ENCODE data around the gene P4HA1.
"Not testable (repeated sequence)": the region's sequence is repeated elsewhere in the genome, so short reads cannot be mapped to it uniquely, and the experiment has no call there.

The P4HA1 gene

DNA sequence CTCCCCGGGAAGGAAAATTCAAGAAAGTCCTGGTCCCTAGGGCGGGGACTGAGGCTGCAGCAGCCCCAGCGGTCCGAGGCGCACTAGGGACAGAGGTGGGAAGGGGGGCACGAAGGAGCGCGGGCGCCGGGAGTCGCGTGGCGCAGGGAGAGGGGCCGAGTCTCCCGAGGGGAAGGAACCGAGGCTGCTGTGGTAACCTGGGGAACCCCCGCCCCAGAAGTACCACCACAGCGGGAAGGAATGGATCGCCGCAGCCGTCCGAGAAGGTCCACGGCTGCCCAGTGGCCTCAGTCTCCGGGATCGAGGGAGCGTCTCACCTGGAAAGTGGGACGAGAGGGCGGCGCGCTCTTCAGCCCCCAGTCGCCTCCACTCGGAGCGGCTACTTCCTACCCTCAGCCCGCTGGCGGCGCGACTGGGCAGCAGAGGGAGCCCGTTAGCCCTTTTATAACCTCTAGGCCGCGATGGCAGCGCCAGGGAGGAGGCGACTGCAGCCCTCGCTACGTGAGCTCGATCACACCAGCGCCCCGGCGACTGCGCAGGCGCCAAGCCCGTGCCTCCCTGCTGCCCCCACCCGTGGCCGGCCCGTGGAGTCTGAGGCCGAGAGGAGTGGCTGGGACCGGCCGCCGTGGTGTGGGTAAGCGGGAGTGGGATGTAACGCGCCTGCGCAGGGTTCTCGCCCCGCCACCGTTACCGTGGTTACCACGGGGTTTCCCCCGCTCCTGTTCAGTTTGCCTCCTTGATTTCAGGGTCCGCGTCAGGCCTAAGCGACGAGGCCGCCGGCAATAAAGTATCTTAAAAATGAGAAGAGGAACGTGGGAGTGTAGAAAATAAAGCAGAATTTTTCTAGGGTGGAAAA, at the start of gene P4HA1:
Gene P4HA1 (minus strand): TSS at position 418 of the 856 bp plus-strand sequence. CDS start 21,983 bp downstream, outside the sequence.
- Mint-ChIP-seq H3K4me1 (peaks cover 3 to 27% of the 10 kb centered on the region in 2 donors), H3K36me3 (peaks cover 0 to 6% of the 10 kb centered on the region in 2 donors), H3K27ac (peak within 1 kb of the TSS; percentile 99), H3K27me3 (no peaks in the 10 kb centered on the region), H3K4me3 (peak within 1 kb of the TSS; percentile 96 to 98), H3K9me3 (no peaks in the 10 kb centered on the region)
- ATAC-seq (replicated peaks): peak; percentile 90 to 93
- peak; percentile 96 for DNase-seq

GRCh38 chr10:73141603-73142002, 44.9 kb upstream of the P4HA1 start:
- Mint-ChIP-seq H3K36me3 (peaks cover 26 to 30% of the 10 kb centered on the region in 2 donors), H3K4me3 (no peak overlapping the region), H3K27me3 (no peaks in the 10 kb centered on the region), H3K9me3 (no peaks in the 10 kb centered on the region), H3K4me1 (peaks cover 0 to 5% of the 10 kb centered on the region in 2 donors), H3K27ac (no peak overlapping the region)
- DNase-seq: no peak
- ATAC-seq (replicated peaks): no peak

- ATAC-seq (replicated peaks) (no peak), DNase-seq (no peak)
- H3K9me3 Mint-ChIP-seq: no peaks in the 10 kb centered on the region
- H3K27ac Mint-ChIP-seq: no peak overlapping the region
- H3K36me3 Mint-ChIP-seq: peaks cover 29 to 31% of the 10 kb centered on the region in 2 donors
- no peaks in the 10 kb centered on the region for H3K27me3 Mint-ChIP-seq
- H3K4me3 Mint-ChIP-seq: no peak overlapping the region
- H3K4me1 Mint-ChIP-seq: peaks cover 0 to 5% of the 10 kb centered on the region in 2 donors
Measured at GRCh38 chr10:73139251-73139650, 42.6 kb upstream of the P4HA1 start.

DNA sequence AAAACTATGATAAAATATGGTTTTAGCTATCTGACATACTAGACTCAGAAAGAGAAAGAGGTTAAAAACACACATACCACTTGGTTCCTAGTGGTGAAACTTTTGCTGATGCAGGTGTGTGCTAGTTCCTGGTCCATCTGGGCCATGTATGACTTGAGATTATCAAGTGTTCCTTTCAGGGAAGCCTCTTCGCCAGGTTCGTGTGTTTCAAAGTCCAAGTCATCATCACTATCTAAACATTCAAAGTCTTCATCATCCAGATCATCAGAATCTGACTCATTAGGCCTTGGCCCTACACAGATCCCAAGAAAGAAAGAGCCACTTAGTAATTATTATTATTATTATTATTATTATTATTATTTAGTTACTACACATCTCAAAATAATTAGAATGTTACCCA, 40.0 kb upstream of the P4HA1 start:
- H3K4me1 Mint-ChIP-seq: peaks cover 9 to 15% of the 10 kb centered on the region in 2 donors
- DNase-seq (no peak), ATAC-seq (replicated peaks) (no peak)
- H3K27ac Mint-ChIP-seq: peak overlapping the region; percentile 27
- peaks cover 24 to 27% of the 10 kb centered on the region in 2 donors for H3K36me3 Mint-ChIP-seq
- H3K4me3 Mint-ChIP-seq: no peak overlapping the region
- H3K9me3 Mint-ChIP-seq: no peaks in the 10 kb centered on the region
- H3K27me3 Mint-ChIP-seq: no peaks in the 10 kb centered on the region

DNA sequence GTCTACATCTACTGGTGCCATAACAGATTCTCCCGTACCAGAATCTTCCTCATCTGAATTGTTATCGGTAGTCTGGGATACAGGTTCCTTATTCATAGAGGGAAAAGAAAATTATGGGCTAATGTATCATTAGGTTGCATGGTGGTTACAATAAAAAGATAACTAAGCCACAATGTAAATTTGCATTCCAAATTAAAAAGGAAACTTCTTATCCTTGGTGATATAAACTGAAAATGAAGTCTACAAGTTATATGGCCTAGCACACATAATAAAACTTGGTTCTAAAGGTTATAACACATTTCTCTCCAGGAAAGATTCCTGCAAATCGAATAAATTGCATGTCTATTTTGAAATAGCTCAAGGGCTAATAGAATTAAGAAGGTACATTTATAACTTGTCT, 38.1 kb upstream of the P4HA1 start:
- H3K27ac Mint-ChIP-seq: no peak overlapping the region
- no peaks in the 10 kb centered on the region for H3K9me3 Mint-ChIP-seq
- peaks cover 10 to 23% of the 10 kb centered on the region in 2 donors for H3K4me1 Mint-ChIP-seq
- H3K36me3 Mint-ChIP-seq: peaks cover 28 to 31% of the 10 kb centered on the region in 2 donors
- ATAC-seq (replicated peaks) (no peak), DNase-seq (no peak)
- no peak overlapping the region for H3K4me3 Mint-ChIP-seq
- no peaks in the 10 kb centered on the region for H3K27me3 Mint-ChIP-seq

- peaks cover 10 to 19% of the 10 kb centered on the region in 2 donors for H3K4me1 Mint-ChIP-seq
- peaks cover 28 to 31% of the 10 kb centered on the region in 2 donors for H3K36me3 Mint-ChIP-seq
- H3K9me3 Mint-ChIP-seq: no peaks in the 10 kb centered on the region
- peak overlapping the region; percentile 26 to 50 for H3K4me3 Mint-ChIP-seq
- H3K27ac Mint-ChIP-seq: peak overlapping the region; percentile 20
- DNase-seq (no peak), ATAC-seq (replicated peaks) (peak; percentile 33 to 47)
- H3K27me3 Mint-ChIP-seq: no peaks in the 10 kb centered on the region
Measured at GRCh38 chr10:73131913-73132686, 35.4 kb upstream of the P4HA1 start.

- Mint-ChIP-seq H3K9me3 (no peaks in the 10 kb centered on the region), H3K27ac (no peak overlapping the region), H3K36me3 (peaks cover 25 to 26% of the 10 kb centered on the region in 2 donors), H3K4me3 (no peak overlapping the region), H3K4me1 (peaks cover 10 to 19% of the 10 kb centered on the region in 2 donors), H3K27me3 (no peaks in the 10 kb centered on the region)
- no peak for DNase-seq
- ATAC-seq (replicated peaks): no peak
Measured at GRCh38 chr10:73131301-73131700, 34.6 kb upstream of the P4HA1 start.

DNA sequence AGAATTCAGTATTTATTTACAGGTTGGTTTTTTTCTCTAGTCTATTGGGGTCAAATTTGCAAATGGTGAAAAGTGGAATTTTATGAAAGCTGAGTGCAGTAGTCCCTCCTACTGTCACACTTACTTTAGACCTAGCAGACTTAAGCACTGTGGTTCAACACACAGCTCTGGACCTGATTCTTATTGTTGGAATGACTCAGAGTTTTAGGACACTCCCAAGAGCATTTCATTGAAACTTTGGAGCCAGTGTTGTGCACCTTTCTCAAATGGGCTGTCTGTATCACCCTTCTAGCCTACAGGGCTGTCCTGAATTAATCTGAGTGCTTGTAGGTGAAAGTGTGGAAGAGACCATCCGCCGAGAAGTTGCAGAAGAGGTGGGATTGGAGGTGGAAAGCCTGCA, 29.7 kb upstream of the P4HA1 start:
- ATAC-seq (replicated peaks) (no peak), DNase-seq (no peak)
- peaks cover 22 to 27% of the 10 kb centered on the region in 2 donors for H3K36me3 Mint-ChIP-seq
- H3K4me3 Mint-ChIP-seq: no peak overlapping the region
- H3K9me3 Mint-ChIP-seq: no peaks in the 10 kb centered on the region
- peak overlapping the region; percentile 59 for H3K27ac Mint-ChIP-seq
- H3K4me1 Mint-ChIP-seq: peaks cover 1 to 5% of the 10 kb centered on the region in 2 donors
- H3K27me3 Mint-ChIP-seq: no peaks in the 10 kb centered on the region

- ATAC-seq (replicated peaks) (no peak), DNase-seq (no peak)
- Mint-ChIP-seq H3K4me3 (no peak overlapping the region), H3K27ac (no peak overlapping the region), H3K27me3 (no peaks in the 10 kb centered on the region), H3K36me3 (peaks cover 5 to 19% of the 10 kb centered on the region in 2 donors), H3K9me3 (no peaks in the 10 kb centered on the region), H3K4me1 (peaks cover 2 to 9% of the 10 kb centered on the region in 2 donors)
Measured at GRCh38 chr10:73119952-73120351, 23.3 kb upstream of the P4HA1 start.

DNA sequence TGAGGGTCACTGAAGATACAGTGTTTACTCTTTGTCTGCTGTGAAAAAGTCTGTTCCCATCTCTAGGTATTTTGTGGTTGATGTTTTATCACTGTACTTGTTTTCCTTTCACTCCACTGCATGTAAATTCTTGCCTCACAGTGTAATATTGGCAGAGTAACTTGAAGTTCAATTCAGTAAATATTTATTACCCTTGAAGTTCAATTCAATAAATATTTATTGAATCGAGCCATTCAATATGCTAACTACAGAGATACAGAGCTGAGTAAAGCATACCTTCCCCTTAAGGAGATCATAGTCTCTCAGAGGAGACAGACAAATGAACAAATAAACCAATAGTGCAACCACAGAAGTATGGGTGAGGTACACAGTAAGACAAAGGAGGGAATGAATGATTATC, 22.8 kb upstream of the P4HA1 start:
- ATAC-seq (replicated peaks) (no peak), DNase-seq (no peak)
- H3K27me3 Mint-ChIP-seq: no peaks in the 10 kb centered on the region
- H3K36me3 Mint-ChIP-seq: peaks cover 5 to 19% of the 10 kb centered on the region in 2 donors
- H3K4me1 Mint-ChIP-seq: peaks cover 2 to 9% of the 10 kb centered on the region in 2 donors
- H3K9me3 Mint-ChIP-seq: no peaks in the 10 kb centered on the region
- H3K4me3 Mint-ChIP-seq: no peak overlapping the region
- H3K27ac Mint-ChIP-seq: no peak overlapping the region

DNA sequence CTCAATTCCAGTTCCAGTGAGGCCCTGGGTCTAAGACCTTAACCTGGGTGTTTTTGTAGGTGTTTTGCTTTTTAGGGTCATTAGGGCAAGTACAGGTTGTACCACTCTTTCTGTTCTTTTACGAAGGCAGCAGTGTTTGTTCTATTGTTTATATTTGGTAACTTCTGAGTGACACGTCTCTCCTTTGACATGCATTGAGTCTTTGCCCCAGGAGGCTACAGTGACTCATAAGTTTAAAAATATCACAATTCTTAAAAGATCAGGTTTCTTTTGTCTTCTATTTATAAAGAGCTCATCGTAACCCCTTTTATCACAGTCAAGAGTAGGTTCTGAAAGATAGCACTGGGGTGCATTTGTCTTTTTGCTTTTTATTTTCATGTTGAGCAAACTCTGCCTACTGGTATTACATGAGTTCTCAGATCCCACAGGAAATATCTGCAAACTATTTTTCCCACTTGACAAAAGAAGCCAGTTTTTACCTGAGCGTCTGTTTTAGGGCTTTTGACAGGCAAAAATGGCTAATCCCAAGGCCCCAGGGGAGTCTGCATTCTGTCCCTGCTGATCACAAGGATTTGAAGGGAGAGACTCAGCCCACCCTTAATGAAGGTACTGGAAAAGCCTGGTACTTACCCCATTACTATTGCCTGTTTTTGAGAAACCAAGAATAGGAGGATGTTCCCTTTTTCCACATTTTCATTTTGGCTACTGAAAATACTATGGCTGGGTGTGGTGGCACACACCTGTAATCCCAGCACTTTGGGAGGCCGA, 21.5 kb upstream of the P4HA1 start:
- peaks cover 3 to 14% of the 10 kb centered on the region in 2 donors for H3K36me3 Mint-ChIP-seq
- no peaks in the 10 kb centered on the region for H3K27me3 Mint-ChIP-seq
- peak; percentile 87 to 88 for ATAC-seq (replicated peaks)
- peaks cover 2 to 9% of the 10 kb centered on the region in 2 donors for H3K4me1 Mint-ChIP-seq
- DNase-seq: no peak
- H3K27ac Mint-ChIP-seq: peak overlapping the region; percentile 73
- peak overlapping the region in 1 of 2 donors; percentile 61 for H3K4me3 Mint-ChIP-seq
- no peaks in the 10 kb centered on the region for H3K9me3 Mint-ChIP-seq

DNA sequence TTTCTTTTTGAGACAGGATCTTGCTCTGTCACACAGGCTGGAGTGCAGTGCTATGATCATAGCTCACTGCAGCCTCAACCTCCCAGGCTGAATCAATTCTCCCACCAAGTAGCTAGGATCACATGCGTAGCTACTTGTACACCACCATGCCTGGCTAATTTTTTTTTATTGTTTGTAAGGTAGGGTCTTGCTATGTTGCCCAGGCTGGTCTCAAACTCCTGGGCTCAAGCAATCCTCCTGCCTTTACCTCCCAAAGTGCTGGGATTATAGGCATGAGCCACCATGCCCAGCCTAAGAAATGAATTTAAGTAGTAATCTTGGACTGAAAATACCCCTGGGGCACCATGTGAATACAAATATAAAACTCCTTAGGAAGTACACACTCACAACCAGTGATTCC, 19.4 kb upstream of the P4HA1 start:
- Mint-ChIP-seq H3K27ac (no peak overlapping the region), H3K4me3 (no peak overlapping the region), H3K4me1 (peaks cover 6 to 15% of the 10 kb centered on the region in 2 donors), H3K27me3 (no peaks in the 10 kb centered on the region), H3K36me3 (peaks cover 3 to 10% of the 10 kb centered on the region in 2 donors), H3K9me3 (no peaks in the 10 kb centered on the region)
- no peak for DNase-seq
- no peak for ATAC-seq (replicated peaks)

DNA sequence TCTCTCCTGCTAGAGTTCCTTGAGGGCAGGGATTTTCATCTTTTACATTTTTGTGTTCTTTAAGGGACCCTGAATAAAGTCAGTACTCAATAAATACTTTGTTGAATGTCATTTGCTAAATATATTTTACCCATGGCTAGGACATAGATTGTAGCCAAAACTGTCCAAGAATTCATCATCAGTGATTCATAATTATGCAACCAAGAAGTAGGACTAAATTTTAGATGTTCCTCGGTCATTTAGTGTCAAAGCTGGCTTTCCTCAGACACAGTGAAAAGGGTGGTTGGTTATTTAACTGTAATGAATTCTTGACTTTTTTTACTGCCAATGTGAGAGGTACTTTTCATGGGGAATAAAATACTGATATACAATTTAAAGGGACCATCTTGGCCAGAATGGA, 16.9 kb upstream of the P4HA1 start:
- DNase-seq (no peak), ATAC-seq (replicated peaks) (no peak)
- no peaks in the 10 kb centered on the region for H3K27me3 Mint-ChIP-seq
- H3K9me3 Mint-ChIP-seq: peaks cover 0 to 2% of the 10 kb centered on the region in 2 donors
- peaks cover 16 to 19% of the 10 kb centered on the region in 2 donors for H3K36me3 Mint-ChIP-seq
- no peak overlapping the region for H3K4me3 Mint-ChIP-seq
- H3K27ac Mint-ChIP-seq: no peak overlapping the region
- peaks cover 9 to 24% of the 10 kb centered on the region in 2 donors for H3K4me1 Mint-ChIP-seq

GRCh38 chr10:73112032-73112431, 15.4 kb upstream of the P4HA1 start:
- DNase-seq; ATAC-seq (replicated peaks); H3K27ac Mint-ChIP-seq; H3K27me3 Mint-ChIP-seq; H3K9me3 Mint-ChIP-seq; H3K4me3 Mint-ChIP-seq: not testable (repeated sequence)
- Mint-ChIP-seq H3K36me3 (peaks cover 23 to 28% of the 10 kb centered on the region in 2 donors), H3K4me1 (peaks cover 6 to 15% of the 10 kb centered on the region in 2 donors)

Data from stimulated activated naive B cell treated with anti-CD40 and anti-IgM and Interleukin-4, amounts not matched to agents 10 μg/mL and 1 μg/mL and 100 μg/mL, for 72 hours (primary cell).